Immature natural killer cell (primary cell): ENCODE measurements around the gene RSPH6A. TPM values are rescaled to one million over a fixed set of nuclear protein-coding genes. Genes with fewer than 3 reads are reported as not detected.

Experiments used
- DNase-seq, 3 donors: peaks; one replicate each; pipeline ENCODE4 v3.0.0; 2022; ENCODE audit warnings: mixed read lengths in 1 of 3
- H3K27ac Mint-ChIP-seq, 6 donors: one replicate each; pipeline ENCODE4 v1.8.0; 2020; ENCODE audit warnings: mixed read lengths in 6 of 6, mild to moderate bottlenecking in 5 of 6, inconsistent platforms in 4 of 6, moderate library complexity in 3 of 6
- H3K27me3 Mint-ChIP-seq, 3 donors: one replicate each; pipeline ENCODE4 v1.8.0; 2020 to 2021; ENCODE audit warnings: low read depth in 3 of 3, mild to moderate bottlenecking in 3 of 3, mixed read lengths in 3 of 3, moderate library complexity in 3 of 3, inconsistent platforms in 1 of 3
- H3K36me3 Mint-ChIP-seq, 3 donors: one replicate each; pipeline ENCODE4 v1.8.0; 2020; ENCODE audit warnings: mixed read lengths in 3 of 3, inconsistent platforms in 2 of 3, mild to moderate bottlenecking in 2 of 3
- H3K4me1 Mint-ChIP-seq, 2 donors: one replicate each; pipeline ENCODE4 v1.8.0; 2020; ENCODE audit warnings: inconsistent platforms in 2 of 2, mild to moderate bottlenecking in 2 of 2, mixed read lengths in 2 of 2, moderate library complexity in 1 of 2
- H3K4me3 Mint-ChIP-seq, 5 donors: one replicate each; pipeline ENCODE4 v1.8.0; 2020; ENCODE audit warnings: mild to moderate bottlenecking in 5 of 5, mixed read lengths in 5 of 5, inconsistent platforms in 3 of 5, moderate library complexity in 3 of 5
- H3K9me3 Mint-ChIP-seq, 6 donors: one replicate each; pipeline ENCODE4 v1.8.0; 2020; ENCODE audit warnings: mild to moderate bottlenecking in 6 of 6, mixed read lengths in 6 of 6, inconsistent platforms in 4 of 6, moderate library complexity in 3 of 6
- polyA plus RNA-seq, 3 donors: library from polyadenylated mRNA; unstranded; fragments of 300-500 nt; fragmentation: Illumina TruSeq; gene quantifications; one replicate each; pipeline ENCODE4 v1.2.3, GENCODE V29; 2021

RSPH6A gene
- polyA plus RNA-seq, 3 donors from 2014 or later: not detected

DNA sequence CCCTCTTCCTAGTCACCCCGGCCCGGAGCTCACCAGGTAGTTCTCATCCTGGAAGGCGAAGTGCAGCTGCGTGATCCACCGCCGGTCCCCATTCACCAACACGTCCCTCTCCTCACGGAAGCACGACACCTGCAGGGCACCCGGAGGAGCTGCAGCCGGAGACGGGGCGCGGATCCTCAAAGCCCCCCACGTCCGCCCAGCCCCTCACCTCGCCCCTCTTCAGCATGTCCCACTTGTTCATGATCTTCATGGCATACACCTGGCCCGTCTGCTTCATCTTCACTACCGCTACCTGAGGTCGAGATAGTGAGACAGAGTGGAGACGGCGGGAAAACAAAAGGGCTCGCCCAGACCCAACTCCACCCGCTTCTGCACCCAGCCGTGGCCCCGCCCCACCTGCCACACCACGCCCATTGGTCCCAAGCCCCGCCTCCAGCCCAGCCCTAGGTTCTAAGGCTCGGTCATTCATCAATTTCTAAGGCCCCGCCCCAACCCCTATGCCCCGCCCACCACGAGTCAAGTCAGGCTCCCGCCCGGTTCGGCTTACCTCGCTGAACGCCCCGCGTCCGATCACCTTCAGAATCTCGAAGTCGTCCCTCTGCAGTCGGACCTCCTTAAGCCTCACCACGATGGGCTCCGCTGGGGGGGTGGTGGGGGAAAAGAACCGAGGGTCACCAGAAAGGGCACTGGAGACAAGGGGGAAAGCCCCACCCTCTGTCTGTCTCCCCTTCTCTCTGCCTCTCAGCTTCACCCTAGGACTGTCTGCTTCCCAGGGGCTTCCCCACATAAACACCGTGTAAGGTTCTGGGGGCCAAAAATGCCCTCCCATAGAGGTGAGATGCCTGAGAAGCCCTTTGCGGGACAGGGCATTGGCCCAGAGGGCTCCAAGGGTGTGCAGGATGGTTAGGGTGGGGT is 35.6 kb downstream of the RSPH6A start:
- peaks cover 6 to 11% (median 6%) of the 10 kb centered on the region in 3 donors for H3K27me3 Mint-ChIP-seq
- peak overlapping the region; percentile 68 to 88 (median 84) for H3K4me3 Mint-ChIP-seq
- peak overlapping the region in 3 of 6 donors; percentile 3 to 83 (median 10) for H3K27ac Mint-ChIP-seq
- H3K4me1 Mint-ChIP-seq: peaks cover 17 to 21% of the 10 kb centered on the region in 2 donors
- H3K9me3 Mint-ChIP-seq: no peaks in the 10 kb centered on the region
- peaks cover 0 to 8% (median 7%) of the 10 kb centered on the region in 3 donors for H3K36me3 Mint-ChIP-seq
- DNase-seq: peak; percentile 74 to 83 (median 77)

DNA sequence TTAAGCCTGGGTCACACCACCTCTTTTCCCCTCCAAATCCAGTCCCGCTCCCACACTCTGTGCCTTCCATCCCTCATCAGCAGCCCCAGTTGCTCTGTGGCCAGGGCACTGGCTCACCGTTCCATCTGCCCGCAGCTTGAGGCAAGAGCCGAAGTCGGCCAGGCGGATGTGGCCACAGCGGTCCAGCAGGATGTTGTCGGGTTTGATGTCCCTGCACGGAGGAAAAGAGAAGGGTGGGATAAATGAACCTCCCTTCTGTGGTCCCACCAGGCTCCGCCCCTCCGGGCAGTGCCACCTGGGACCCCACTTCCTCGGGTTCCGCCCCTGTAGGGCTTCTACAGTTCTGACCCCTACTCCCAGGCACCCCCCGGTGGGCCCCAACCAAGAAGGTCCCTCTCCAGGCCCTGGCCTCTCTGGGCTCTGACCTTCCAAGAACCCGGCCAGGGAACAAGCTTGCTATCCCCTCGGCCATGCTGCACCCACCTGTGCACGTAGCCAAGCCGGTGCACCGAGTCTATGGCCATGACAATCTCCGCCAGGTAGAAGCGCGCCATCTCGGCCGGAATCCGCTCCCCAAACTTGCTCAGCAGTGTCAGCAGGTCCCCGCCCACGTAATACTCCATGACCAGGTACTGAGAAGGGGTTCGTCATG is 37.0 kb downstream of the RSPH6A start:
- Mint-ChIP-seq H3K9me3 (no peaks in the 10 kb centered on the region), H3K4me3 (peak overlapping the region in 2 of 5 donors; percentile 82 to 88), H3K36me3 (peaks cover 0 to 8% (median 7%) of the 10 kb centered on the region in 3 donors), H3K27ac (no peak overlapping the region), H3K27me3 (peaks cover 6 to 11% (median 6%) of the 10 kb centered on the region in 3 donors), H3K4me1 (peaks cover 17 to 21% of the 10 kb centered on the region in 2 donors)
- no peak for DNase-seq

DNA sequence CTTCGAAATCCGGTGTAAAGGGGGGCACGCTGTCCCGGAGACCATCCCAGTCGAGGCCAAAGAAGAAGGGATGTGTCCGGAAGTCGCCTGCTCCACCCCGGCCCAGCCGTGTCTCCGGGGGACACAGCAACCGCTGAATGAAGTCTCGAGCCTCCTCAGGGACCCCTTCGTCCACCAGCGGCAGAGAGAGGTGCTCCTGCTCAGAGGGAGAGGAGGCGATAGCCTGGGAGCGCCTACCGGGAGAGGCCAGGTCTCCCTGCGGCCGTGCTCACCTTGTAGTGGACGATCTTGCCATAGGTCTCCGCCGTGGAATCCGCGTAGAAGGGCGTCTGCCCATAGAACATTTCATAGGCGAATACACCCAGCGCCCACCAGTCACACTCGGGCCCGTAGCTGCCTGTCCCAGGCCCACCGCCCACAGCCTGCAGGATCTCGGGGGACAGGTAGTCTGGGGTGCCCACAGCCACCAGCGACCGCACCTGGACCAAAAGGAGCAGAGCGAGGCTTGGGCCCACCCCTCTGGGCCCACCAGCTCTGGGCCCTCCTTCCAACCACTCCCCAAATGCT is 37.6 kb downstream of the RSPH6A start:
- H3K27ac Mint-ChIP-seq: no peak overlapping the region
- H3K27me3 Mint-ChIP-seq: peaks cover 6 to 11% (median 6%) of the 10 kb centered on the region in 3 donors
- H3K4me1 Mint-ChIP-seq: peaks cover 17 to 21% of the 10 kb centered on the region in 2 donors
- no peak for DNase-seq
- H3K4me3 Mint-ChIP-seq: no peak overlapping the region
- no peaks in the 10 kb centered on the region for H3K9me3 Mint-ChIP-seq
- peaks cover 0 to 8% (median 7%) of the 10 kb centered on the region in 3 donors for H3K36me3 Mint-ChIP-seq

DNA sequence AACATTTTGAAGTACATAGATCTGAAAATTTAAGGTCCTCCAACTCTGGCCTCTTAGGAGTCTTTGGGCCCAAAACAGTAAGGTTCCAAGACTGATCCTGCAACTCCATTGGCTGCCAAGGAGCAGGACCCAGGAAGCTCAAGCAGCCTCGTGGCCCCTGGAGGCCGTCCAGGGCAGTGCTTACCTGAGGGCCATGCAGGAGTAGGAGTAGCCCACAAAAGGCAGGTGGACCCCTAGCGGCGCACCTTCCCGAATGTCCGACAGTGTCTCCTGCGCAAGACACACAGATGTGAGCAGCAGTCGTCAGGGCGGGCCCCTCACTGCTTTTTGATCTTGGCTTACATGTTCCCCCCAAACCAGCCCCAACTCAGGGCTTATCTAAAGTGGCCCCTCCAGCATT is 40.3 kb downstream of the RSPH6A start:
- Mint-ChIP-seq H3K36me3 (peaks cover 0 to 8% (median 7%) of the 10 kb centered on the region in 3 donors), H3K4me3 (no peak overlapping the region), H3K27me3 (peaks cover 11 to 15% (median 12%) of the 10 kb centered on the region in 3 donors), H3K27ac (no peak overlapping the region), H3K9me3 (no peaks in the 10 kb centered on the region), H3K4me1 (peaks cover 21 to 25% of the 10 kb centered on the region in 2 donors)
- no peak for DNase-seq

DNA sequence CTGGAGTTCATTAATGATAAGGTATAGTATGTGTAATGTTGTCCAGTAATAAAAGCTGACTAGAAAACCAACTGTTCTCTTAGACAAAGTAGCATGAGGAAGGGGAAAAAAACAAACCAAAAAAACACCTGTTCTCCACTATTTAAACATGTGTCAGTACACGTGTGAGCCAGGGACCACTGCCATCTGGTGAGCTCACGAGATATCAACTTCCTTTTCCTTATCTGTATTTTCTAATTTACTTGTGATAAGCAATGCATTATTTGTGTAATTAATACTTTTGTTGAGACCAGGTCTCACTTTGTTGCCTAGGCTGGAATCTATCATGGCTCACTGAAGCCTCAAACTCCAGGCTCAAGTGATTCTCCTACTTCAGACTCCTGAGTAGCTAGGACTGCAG is 41.7 kb downstream of the RSPH6A start:
- Mint-ChIP-seq H3K27me3 (peaks cover 4 to 14% (median 12%) of the 10 kb centered on the region in 3 donors), H3K4me1 (peaks cover 11 to 15% of the 10 kb centered on the region in 2 donors), H3K27ac (peak overlapping the region in 2 of 6 donors; percentile 45 to 46), H3K36me3 (peaks cover 0 to 5% (median 3%) of the 10 kb centered on the region in 3 donors), H3K9me3 (no peaks in the 10 kb centered on the region), H3K4me3 (no peak overlapping the region)
- no peak for DNase-seq

DNA sequence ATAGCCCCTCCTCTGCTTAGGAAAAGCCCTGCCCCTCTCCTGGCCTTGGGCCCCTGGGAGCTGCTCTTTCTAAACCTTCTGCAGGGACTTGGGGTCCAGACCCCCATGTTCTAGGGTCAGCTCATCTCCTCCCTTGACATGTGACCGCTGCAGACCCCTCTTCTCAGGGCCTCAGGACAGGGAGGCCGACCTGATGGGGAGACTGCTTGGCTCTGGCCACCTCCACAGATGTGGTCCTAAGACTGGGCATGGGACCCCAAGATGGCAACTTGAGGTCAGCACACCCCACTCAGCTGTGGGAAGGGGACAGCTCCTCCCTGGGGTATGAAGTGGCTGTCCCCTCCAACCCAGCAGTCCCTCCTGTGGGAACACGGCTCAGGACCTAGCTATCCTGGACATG is 42.2 kb downstream of the RSPH6A start:
- DNase-seq: no peak
- H3K9me3 Mint-ChIP-seq: no peaks in the 10 kb centered on the region
- peaks cover 0 to 5% (median 3%) of the 10 kb centered on the region in 3 donors for H3K36me3 Mint-ChIP-seq
- peaks cover 4 to 15% (median 12%) of the 10 kb centered on the region in 3 donors for H3K27me3 Mint-ChIP-seq
- H3K4me3 Mint-ChIP-seq: no peak overlapping the region
- H3K4me1 Mint-ChIP-seq: peaks cover 9 to 14% of the 10 kb centered on the region in 2 donors
- peak overlapping the region in 1 of 6 donors; percentile 46 for H3K27ac Mint-ChIP-seq

DNA sequence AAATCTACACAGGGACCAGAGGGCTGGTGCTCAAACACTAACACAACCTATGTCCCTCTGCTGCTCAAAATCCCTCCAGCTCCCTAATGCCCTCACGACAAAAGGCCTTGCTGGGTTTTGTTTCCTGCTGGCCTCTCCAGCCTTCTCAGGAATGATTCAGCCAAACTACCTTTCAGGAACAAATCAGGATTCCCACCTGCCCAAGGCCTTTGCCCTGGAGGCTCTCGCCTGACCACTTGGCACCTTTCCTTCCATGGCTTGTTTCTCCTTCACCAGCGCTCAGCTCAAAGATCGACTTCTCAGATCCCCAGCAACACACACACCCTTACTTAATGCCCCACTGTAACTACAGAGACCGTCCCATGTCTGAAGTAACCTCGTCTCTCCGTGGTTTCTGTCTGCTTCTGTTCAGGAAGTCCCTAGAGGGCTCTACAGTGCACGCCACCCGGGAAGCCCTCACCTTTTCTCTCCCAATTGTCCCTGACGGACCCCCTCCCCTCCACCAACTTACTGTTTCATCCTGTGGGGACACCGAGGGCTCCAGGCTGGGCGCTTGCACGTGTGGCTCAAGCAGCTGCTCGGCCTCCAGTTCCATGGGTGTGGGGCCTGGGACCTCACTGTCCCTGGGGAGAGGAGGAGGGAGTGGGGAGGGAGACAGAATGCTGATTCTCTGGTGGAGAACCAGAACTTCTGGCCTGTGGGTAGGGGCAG is 42.8 kb downstream of the RSPH6A start:
- Mint-ChIP-seq H3K9me3 (no peaks in the 10 kb centered on the region), H3K36me3 (peaks cover 0 to 5% (median 3%) of the 10 kb centered on the region in 3 donors), H3K27me3 (peaks cover 4 to 15% (median 12%) of the 10 kb centered on the region in 3 donors), H3K4me3 (peak overlapping the region in 1 of 5 donors; percentile 65), H3K4me1 (peaks cover 9 to 14% of the 10 kb centered on the region in 2 donors), H3K27ac (peak overlapping the region in 2 of 6 donors; percentile 5 to 14)
- DNase-seq: no peak

DNA sequence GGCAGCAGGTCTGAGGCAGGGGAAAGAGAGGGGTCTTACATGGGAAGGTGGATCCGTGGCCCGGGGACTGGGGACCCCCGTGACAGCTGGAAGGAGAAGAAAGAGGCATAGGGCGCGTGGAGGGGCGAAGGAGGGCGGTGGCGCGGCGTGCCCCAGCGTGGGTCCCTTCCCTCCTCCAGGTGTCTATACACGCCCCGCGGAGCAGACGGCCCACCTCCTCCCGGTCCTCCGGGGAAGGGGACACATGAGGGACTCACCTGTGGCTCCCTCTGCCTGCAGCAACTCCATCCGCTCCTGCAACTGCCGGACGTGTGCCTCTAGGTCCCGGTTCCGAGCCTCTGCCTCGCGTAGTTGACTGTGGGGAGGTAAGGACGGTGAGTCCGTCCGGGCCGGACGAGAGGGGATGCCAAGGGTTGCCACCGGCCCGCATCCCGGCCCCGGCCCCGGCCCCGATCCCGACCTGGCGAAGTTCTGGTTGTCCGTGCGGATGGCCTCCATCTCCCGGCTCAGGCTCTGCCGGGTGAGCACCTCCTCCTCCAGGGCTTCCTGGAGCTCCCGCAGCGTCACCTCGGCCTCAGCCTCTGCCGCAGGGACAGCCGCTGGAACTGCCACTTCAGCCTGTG is 43.7 kb downstream of the RSPH6A start:
- no peaks in the 10 kb centered on the region for H3K36me3 Mint-ChIP-seq
- no peak for DNase-seq
- H3K27ac Mint-ChIP-seq: peak overlapping the region in 1 of 6 donors; percentile 39
- H3K4me3 Mint-ChIP-seq: peak overlapping the region; percentile 46 to 86 (median 54)
- H3K9me3 Mint-ChIP-seq: no peaks in the 10 kb centered on the region
- H3K4me1 Mint-ChIP-seq: peaks cover 9 to 14% of the 10 kb centered on the region in 2 donors
- H3K27me3 Mint-ChIP-seq: peaks cover 4 to 15% (median 12%) of the 10 kb centered on the region in 3 donors

DNA sequence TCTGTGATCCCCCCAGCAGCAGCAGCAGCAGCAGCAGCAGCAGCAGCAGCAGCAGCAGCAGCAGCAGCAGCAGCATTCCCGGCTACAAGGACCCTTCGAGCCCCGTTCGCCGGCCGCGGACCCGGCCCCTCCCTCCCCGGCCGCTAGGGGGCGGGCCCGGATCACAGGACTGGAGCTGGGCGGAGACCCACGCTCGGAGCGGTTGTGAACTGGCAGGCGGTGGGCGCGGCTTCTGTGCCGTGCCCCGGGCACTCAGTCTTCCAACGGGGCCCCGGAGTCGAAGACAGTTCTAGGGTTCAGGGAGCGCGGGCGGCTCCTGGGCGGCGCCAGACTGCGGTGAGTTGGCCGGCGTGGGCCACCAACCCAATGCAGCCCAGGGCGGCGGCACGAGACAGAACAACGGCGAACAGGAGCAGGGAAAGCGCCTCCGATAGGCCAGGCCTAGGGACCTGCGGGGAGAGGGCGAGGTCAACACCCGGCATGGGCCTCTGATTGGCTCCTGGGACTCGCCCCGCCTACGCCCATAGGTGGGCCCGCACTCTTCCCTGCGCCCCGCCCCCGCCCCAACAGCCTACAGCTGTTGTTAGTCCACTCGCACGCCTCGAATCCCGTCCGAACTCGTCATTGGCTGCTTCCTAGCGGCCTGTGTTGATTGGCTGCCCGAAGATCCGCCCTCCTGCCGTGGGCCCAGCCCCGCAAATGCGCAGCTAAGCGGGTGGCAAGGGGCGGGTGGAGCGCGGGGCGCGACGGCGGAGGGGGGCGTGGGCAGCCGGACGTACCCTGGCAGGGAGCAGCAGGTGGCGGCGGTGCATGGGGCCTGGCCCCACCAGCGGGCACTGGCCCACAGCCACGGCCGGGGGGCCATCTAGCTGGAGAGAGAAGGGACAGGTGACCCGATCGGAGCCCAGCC is 44.7 kb downstream of the RSPH6A start:
- H3K9me3 Mint-ChIP-seq: no peaks in the 10 kb centered on the region
- H3K36me3 Mint-ChIP-seq: no peaks in the 10 kb centered on the region
- DNase-seq: peak; percentile 87 to 91 (median 91)
- peaks cover 9 to 14% of the 10 kb centered on the region in 2 donors for H3K4me1 Mint-ChIP-seq
- H3K27me3 Mint-ChIP-seq: peaks cover 4 to 15% (median 12%) of the 10 kb centered on the region in 3 donors
- H3K27ac Mint-ChIP-seq: peak overlapping the region; percentile 49 to 92 (median 87)
- peak overlapping the region; percentile 86 to 91 (median 88) for H3K4me3 Mint-ChIP-seq

DNA sequence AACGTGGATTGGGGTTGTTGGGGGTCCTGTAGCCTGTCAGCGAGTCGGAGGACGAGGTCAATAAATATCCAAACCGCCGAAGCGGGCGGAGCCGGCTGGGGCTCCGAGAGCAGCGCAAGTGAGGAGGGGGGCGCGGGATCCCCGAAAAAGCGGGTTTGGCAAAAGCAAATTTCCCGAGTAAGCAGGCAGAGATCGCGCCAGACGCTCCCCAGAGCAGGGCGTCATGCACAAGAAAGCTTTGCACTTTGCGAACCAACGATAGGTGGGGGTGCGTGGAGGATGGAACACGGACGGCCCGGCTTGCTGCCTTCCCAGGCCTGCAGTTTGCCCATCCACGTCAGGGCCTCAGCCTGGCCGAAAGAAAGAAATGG is 45.3 kb downstream of the RSPH6A start:
- H3K27me3 Mint-ChIP-seq: peaks cover 4 to 15% (median 12%) of the 10 kb centered on the region in 3 donors
- peak; percentile 62 to 80 (median 76) for DNase-seq
- H3K9me3 Mint-ChIP-seq: no peaks in the 10 kb centered on the region
- H3K4me3 Mint-ChIP-seq: peak overlapping the region; percentile 86 to 91 (median 88)
- H3K36me3 Mint-ChIP-seq: no peaks in the 10 kb centered on the region
- H3K4me1 Mint-ChIP-seq: peaks cover 9 to 14% of the 10 kb centered on the region in 2 donors
- peak overlapping the region; percentile 86 to 92 (median 88) for H3K27ac Mint-ChIP-seq

DNA sequence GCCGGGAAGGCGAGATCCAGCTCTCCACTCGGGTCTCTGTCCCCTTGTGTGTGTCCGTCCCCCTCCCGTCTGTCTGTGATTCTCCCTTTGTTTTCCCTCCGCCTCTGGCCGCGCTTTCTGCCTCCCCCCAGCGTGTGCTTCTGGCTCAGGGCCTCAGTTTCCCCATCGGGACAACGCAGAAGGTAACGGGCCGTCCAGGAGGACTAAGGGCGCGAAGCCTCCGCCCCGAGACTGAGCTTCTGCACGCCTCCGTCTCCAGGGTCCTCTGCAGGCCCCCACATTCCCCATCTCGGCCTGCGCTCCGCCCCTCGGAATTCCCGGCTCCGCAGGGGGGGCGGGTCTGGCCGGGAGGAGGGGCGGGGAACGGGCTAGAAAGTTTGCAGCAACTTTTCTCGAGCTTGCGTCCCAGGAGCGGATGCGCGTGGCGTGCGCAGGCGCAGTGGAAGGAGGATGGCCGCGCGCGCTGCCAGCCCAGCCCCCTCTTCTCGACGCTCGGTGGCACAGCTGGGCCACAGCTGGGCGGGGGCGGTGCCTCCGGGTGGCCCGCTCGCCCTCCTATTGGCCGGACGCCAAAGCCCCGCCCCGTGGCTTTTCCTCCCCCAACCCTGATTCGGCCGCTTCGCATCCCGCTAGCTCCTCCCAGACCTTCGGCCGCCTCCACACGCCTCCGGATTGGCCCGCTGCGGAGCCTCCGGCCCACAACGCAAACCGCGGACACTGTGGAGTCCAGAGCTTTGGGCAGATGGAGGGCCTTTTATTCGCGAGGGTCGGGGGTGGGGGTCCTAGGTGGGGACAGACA is 45.9 kb downstream of the RSPH6A start, which contains the start of gene SIX5:
SIX5 (minus strand) TSS at position 269 of the 799 bp plus-strand sequence. CDS start 408 bp downstream, outside the sequence.
- Mint-ChIP-seq H3K9me3 (no peaks in the 10 kb centered on the region), H3K36me3 (no peaks in the 10 kb centered on the region), H3K27ac (peak within 1 kb of the TSS; percentile 86 to 92 (median 88)), H3K27me3 (peaks cover 4 to 15% (median 12%) of the 10 kb centered on the region in 3 donors), H3K4me1 (peaks cover 9 to 14% of the 10 kb centered on the region in 2 donors), H3K4me3 (peak within 1 kb of the TSS; percentile 86 to 91 (median 88))
- peak; percentile 96 to 98 (median 97) for DNase-seq
